Cardiac septum (tissue), 1 donor: Measurements from ENCODE around the gene EXOC2. TPM values are rescaled to one million over a fixed set of nuclear protein-coding genes. Genes with fewer than 3 reads are reported as not detected.
"Not testable (repeated sequence)": the region's sequence is repeated elsewhere in the genome, so short reads cannot be mapped to it uniquely, and the experiment has no call there.

ENCODE experiments used
- DNase-seq: peaks from one replicate; pipeline ENCODE4 v3.0.0-alpha.2; 2020; ENCODE audit warnings: low spot score
- intact Hi-C: fragments of 100-400 bp; cut with DNase I; formaldehyde crosslinking; loops from one replicate; pipeline ENCODE4 v1.14.0; 2022
- total RNA-seq: library from RNA; stranded (reverse); fragmentation: NEBNext Ultra II Directional; extraction: Animal tissue kit (Norgen Biotek cat#: 25700); gene quantifications from one replicate; pipeline ENCODE4 v1.2.1, GENCODE V29; 2021
- donor health status: DM: no; HTN: no; CAD: no.

EXOC2 gene
- total RNA-seq, 1 donor from 2014 or later = 16.2 TPM

DNA sequence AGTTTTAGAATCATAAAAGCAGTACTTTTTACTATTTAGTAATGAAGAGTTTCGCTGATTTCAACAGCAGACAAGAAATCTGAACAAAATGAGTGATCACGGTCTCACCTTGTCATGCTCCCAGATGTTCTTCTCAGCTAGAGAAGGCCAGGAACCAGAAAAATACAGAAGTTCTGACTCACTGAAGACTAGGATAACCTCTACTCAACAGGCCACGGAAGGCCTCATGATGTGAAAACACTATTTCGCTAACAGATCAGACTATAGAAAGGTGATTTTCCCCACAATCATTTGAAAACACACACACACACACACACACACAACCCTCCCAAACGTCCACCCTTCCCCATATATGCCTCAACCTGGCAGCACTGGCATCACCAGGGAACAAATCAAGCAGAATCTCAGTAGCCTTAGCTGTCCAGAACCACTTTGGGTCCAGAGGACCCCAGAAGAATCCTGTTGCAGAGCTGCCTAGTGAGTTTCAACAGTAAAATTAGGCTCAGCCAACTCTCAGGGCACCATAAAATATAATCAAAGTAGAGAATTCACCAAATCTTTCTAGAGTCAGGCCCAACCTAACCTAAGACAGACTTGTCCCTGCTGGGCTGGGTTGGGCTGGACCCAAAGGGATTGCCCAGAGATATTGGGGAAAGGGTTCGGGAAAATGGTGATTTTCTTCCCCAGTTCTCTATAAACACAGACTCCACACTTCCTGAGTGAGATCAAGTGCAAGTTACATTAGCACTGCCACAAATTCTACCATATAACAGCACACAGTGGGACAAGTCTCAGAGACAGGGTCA, 7.9 kb downstream of the EXOC2 start:
- DNase-seq = no peak
- intact Hi-C loops = no loop called here

DNA sequence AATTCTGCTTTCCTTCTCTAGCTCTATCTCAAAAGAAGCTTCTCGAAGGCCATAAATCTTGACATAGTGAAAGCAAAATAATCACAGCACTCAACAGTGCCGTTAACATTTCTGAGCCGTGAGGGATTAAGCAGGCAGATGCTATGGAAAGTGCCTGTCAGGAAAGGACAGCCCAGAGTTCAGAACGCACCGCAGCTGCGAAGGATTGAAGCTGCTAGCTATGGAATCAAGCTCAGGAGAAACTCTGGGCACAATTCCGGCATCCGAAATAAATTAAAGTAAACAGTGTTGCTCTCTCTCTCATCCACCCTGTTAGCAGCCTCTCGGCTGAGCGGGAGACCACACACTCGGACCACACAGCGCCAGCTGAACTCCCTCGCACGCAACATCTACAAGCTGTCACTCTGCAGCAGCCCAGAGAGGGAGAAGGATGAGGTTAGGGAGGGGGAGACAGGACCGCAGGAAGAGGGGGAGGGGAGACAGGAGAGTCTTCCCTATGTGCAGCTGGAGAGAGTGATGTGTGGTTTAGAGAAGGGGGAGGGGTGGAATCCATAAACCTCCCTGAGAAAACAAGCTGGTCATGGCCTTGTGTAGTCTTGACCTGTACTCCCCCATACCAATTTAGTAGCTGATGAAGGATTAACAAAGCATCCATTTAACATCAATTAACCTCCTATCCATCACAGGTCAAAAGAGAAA, 9.0 kb downstream of the EXOC2 start:
- DNase-seq = no peak
- intact Hi-C loops = no loop called here

DNA sequence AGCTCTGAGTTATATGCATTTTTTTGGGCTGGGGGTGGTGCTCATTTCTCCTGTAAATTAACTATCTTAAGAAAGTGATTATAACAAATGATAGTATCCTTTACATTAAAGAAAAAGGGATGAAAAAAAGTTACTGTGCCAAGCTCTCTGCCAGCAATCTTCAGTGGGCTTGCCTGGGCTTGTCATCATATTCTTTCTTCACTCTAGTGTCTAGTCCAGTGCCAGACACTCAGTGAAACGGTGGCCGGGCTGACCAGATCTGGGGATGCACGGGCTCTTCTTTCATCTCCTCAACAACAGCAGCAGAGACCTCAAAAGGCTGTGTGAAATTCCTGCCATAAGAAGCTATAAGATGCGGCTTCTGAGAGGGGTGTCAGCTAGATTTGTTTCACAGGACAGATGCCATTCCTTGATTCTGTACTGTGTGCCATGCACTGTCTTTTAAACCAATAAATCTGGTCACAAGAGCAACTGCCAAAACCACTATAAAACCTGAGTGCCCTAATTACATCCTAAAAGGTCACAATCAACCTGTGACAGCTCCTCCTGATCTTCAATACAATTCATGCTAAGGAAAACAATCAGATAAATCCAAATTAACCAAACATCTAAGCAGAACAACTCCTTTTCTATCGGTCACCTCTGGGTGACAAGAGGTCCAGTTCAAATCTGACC, 12.1 kb downstream of the EXOC2 start:
- intact Hi-C loops = no loop called here
- DNase-seq = no peak

DNA sequence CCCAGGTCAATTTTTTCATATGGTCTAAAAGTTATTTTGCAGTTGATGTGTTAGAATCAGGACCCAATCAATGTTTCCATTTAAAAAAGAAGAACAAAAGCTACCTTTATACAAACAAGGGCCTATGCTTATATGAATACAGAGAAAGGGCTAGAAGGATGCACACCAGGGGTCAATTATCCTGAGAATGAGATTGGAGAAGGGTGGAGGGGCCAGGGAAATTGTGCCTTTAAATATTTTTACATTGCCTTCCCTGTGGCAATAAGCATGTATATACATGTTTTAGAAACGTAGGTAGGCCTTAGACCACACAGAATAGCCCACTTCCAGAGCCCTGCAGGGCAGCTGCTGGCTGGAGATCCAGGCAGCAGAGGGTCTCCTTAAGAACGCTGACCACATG, 12.7 kb downstream of the EXOC2 start:
- DNase-seq = no peak
- intact Hi-C loops = no loop called here

DNA sequence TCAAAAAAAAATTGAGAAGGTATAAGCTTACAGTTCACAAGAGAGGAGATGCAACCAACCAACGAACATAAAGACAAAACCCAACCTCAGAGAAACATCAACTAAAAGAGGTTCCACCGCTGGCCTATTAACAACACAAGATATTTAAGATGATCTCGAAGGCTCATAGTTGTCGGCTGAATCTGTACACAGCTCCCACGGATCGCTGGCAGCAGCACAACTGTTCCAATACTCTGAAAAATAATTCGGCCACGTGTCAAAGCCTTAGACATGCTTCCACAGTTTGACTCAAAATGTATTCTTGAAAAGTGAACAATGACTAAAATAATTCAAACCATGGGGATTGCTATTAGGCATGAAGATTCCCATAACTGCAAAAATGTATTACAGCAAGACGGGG, 13.7 kb downstream of the EXOC2 start:
- no peak for DNase-seq
- intact Hi-C loops = no loop called here

DNA sequence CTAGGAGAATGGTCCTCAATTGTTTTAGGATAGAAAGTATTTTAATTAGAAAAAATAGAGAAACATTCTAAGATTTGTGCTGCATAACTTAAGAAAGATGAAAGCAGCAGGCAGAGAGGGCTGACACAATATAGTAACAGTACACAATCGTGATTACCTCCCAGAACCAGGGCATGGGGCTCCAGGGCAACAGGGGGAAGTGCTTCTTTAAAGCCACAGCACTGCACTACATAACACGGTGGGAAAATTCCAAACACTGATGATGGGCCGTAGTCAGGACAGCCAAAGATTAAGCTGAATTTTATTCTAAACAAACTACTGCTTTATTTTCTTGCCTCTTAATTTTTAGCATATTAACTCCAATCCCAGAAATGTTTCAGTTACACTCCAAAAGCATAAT, 14.4 kb downstream of the EXOC2 start:
- DNase-seq = no peak
- intact Hi-C loops = no loop called here

DNA sequence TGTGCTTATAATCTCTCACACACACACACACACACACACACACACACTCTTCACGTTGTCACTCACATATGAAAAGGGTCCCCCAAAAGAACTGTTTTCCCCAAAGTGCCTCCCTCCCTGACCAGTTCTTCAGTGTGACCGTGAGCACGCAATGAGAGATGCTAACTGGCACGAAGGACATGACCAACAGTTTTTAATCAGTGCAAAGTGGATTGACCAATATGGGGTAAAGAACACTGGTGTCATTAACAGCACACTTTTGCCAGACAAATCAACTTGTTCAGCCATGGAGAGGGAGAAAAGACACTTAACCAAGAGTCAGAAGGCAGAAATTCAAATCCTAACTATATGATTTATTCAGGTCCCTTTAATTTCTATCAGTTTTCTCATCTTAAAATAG, 15.0 kb downstream of the EXOC2 start:
- no peak for DNase-seq
- intact Hi-C loops = no loop called here

DNA sequence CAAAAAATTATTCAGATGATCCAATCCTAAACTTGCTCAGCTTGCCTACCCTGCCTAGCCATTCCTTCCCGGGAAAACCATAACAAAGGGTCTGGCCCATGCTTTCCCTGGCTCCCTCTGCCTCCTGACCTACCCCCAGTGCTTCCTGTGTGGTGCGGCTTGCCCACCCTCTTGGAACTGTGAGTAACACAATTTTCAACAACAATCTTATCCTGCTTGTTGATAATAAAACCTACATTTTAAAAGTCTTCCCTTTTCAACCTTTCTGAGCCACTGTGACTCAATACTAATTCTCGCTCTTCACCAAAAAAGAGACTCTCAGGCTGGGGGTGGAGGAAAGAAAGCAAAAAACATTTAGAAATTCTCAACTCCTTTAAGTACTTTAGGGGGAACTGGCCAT, 18.0 kb downstream of the EXOC2 start:
- intact Hi-C loops = no loop called here
- no peak for DNase-seq

DNA sequence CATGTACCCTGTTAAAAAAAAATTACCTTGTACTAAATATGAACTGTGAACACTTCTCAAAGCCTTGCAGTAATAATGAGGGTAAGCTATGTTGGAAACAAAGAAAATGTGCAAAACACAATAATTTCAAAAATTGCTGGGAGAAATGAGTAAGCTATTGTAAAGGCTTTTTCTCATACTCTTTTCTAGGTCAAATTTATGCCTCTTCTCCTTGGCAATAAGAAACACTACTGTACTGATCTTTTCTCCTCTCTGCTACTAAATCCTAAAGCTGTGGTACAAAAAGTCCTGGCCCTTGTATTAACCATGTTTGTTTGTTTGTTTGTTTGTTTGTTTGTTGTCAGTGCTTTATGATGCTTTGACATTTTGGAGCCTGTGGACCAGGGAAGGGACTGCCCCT, 18.5 kb downstream of the EXOC2 start:
- intact Hi-C loops = no loop called here

DNA sequence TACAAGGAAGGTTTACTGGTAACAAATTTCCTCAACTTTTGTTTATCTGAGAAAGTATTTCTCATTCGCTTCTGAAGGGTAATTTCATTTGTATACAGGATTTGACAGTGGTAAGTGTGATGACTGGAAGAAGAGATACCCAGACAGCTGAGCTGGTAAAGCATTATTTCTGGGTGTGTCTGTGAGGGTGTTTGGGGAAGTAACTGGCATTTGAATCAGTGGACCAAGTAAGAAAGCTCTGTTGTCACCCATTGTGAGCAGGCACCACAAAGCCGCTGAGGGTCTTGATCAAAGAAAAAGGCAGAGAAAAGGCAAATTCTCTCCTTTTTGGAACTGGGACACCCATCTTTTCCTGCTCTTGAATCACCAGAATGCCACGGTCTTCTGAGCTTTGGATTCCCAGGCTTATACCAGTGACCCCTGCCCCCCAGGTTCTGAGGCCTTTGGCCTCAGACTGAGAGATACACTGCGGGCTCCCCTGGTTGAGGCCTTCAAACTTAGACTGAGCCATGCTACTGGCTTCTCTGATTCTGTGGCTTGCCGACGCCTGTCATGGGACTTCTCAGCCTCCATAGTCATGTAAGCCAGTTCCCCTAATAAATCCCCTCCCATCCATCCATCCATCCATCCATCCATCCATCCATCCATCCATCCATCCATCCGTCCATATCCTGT, 25.5 kb downstream of the EXOC2 start:
- intact Hi-C loops = no loop called here
- no peak for DNase-seq

More for the DNA sequence above, 18.5 kb downstream of the EXOC2 start:
- DNase-seq = no peak

DNA sequence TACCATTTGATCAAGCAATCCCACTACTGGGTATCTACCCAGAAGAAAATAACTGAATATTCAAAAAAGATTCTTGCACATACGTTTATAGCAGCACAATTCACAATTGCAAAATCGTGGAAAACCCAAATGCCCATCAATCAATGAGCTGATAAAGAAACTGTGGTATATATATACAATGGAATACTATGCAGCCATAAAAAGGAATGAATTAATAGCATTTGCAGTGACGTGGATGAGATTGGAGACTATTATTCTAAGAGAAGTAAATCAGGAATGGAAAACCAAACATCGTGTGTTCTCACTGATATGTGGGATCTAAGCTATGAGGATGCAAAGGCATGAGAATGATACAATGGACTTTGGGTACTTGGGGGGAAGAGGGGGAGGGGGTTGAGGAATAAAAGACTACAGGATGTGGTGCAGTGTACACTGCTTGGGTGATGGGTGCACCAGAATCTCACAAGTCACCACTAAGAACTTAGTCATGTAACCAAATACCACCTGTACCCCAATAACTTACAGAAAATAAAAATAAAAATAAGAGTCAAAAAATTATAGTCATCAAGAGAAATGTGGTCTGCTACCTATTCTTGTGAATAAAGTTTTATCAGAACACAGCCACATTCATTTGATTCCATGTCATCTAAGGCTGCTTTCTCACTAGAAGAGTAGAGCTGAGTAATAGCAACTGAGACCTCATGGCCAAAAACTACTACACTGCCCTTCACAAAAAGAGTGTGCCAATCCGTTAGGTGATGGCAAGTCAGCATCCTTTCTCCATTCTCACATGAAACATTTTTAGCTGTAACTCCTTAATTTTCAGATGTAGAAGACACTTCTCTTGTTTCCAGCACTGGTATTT, 27.3 kb downstream of the EXOC2 start:
- DNase-seq = no peak
- intact Hi-C loops = no loop called here

DNA sequence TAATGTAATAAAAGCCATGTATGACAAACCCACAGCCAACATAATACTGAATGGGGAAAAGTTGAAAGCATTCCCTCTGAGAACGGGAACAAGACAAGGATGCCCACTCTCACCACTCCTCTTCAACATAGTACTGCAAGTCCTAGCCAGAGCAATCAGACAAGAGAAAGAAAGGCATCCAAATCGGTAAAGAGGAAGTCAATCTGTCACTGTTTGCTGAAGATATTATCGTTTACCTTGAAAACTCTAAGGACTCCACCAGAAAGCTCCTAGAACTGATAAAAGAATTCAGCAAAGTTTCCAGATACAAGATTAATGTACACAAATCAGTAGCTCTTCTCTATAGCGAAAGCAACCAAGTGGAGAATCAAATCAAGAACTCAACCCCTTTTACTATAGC, 29.2 kb downstream of the EXOC2 start:
- DNase-seq, intact Hi-C loops: not testable (repeated sequence)

DNA sequence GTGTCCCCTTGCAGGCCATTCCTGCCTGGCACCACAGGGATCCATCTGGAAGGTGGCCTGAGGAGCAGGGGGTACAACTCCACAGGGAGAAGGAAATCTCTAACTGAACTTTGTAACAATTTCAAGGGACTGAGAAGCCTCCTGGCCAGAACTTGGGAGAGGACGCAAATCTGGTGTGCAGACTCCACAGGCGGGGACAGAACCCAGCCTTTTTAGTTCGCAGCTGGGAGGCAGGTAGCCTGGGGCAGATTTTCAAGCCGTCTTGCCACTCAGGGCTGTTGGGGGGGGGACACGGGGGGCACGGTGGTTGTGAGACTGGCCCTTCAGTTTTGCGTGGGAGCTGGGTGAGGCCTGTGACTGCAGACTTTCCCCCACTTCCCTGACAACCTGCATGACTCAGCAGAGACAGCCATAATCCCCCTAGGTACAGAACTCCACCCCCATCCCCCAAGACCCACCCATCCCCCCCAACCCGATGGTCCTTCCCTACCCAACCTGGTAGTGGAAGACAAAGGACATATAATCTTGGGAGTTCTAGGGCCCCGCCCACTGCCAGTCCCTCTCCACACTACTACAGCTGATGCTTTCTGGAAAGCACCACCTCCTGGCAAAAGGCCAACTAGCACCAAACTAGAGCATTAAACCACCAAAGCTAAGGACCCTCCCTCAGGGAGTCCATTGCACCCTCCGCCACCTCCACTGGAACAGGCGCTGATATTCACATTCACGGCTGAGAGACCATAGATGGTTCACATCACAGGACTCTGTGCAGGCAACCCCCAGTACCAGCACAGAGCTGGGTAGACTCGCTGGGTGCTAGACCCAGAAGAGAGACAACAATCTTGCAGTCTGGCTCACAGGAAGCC, 33.0 kb downstream of the EXOC2 start:
- intact Hi-C loops = no loop called here
- DNase-seq = no peak

DNA sequence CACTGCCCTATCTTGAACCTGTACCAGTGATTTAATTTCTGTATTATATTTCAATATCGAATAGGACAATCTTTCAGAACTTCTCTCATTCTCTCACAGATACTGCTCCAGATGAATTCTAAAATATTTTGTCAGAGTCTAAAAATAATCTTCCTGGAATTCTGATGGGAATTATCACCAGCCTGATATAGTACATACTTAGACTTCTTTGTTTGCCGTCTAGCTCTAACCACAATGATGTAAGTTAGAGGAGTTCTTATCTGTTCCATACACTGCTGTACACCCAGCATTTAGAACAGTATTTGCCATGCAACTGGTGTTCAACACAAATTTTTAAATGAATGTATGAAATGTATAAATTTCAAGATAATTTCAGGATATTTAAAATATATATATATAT, 34.7 kb downstream of the EXOC2 start:
- no peak for DNase-seq
- intact Hi-C loops = no loop called here

DNA sequence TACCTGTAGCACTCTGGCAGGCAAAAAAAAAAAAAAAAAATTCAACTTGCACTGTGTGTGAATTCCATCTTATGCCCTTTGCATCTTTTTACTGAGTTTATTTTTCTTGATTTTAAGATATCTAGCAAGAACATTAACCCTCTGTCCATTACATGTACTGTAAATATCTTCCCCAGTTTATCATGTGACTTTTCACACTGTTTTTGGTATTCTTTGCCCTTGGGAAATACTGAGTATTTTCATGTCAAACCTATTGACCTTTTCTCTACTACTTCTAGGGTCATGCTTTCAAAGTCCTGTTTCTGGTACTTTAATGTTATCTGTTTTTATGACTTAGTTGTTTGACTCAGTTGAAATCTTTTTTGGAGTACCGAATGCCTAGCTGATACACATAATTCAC, 35.2 kb downstream of the EXOC2 start:
- intact Hi-C loops = no loop called here
- no peak for DNase-seq

DNA sequence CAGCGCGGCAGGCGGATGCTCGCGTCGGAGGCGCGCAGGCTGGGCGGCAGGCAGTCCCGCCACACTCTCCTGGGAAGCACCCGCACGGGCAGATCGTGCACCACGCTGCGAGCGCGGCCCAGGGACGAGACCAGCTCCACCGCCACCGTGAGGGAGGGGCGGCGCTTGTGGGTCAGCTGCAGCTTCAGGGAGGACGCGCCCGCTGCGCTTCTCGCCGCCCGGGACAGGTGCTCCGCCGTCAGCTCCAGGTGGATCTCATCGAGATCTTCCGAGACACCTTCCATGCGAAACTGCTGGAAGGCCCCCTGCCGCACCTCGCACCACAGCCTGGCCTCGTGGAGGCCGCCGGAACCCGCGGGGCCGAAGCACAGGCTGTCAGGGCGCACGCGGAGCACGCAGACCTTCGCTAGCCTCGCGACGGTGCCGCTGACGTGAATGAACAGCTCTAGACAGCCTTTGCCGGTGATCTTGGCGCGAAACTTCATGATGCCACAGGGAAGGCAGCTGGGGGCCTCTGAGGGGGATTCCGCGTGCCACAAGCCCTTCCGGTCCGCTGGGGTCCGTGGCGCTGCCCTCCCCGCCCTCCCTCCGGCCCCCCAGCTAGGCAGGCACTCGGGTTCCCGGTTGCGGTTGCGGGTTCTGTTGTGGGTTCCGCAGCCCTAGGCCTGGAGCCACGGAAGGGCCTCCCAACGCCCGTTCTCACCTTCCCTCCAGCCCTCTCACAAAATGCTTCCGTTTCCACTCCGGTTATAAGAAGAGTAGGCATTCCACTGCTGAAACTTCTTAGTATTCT, 36.3 kb downstream of the EXOC2 start, which contains the start of gene HUS1B:
HUS1B (minus strand) TSS at position 641 of the 793 bp plus-strand sequence; CDS start at position 485, 156 bp downstream.
- no peak for DNase-seq
- intact Hi-C loops = no loop called here

DNA sequence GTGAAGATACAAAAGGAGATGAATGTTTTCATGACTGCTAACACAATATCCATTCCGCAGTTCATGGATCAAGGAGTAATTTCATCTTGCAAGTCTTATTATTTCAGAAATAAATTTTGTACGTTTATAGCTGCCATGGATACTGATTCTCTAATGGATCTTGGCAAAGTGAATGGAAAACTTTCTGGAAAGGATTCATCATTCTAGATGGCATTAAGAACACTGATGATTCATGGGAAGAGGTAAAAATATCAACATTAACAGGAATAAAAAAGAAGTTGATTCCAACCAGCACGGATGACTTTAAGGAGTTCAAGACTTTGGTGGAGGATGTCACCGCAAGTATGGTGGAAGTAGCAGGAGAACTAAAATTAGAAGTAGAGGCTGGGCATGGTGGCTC, 38.8 kb downstream of the EXOC2 start:
- DNase-seq = no peak
- intact Hi-C loops = no loop called here
